ENCODE measurements around the gene HDAC3. TPM values are rescaled to one million over a fixed set of nuclear protein-coding genes. Genes with fewer than 3 reads are reported as not detected.

Gene HDAC3
- total RNA-seq, 1 experiment from 2014 or later, result 91.9 TPM

GRCh38 chr5:141637123-141637766, 596 bp upstream of the HDAC3 start:
- peaks cover 42% of the 10 kb centered on the region for H3K79me2 ChIP-seq (ENCODE audit: insufficient read depth, low read length)
- ChIA-PET CTCF (interaction anchor here (1.0 to 3.5 kb wide), 7 partner anchors 18 to 324 kb away, joined by 3 to 35 read pairs (median 5); partner anchors contain the start of genes DIAPH1 and PCDHGA10), RAD21 (ENCODE audit: low non-redundant PET in 1 of 2, low total read pairs in 2 of 2, uncharacterized antibody in 2 of 2, unreplicated experiment in 2 of 2) (interaction anchor here (0.6 to 1.8 kb wide), 3 partner anchors 19 to 45 kb away, joined by 3 to 9 read pairs (median 4); partner anchors contain the start of gene DIAPH1 (in 2 of the 2)), POLR2A (interaction anchor here (0.5 to 2.0 kb wide), 6 partner anchors 12 to 73 kb away, joined by 3 to 14 read pairs (median 6); partner anchors contain the start of genes DIAPH1 and FCHSD1)
- no peaks in the 10 kb centered on the region for H3K9me3 ChIP-seq (ENCODE audit: control insufficient read depth in 1 of 2, insufficient read depth in 1 of 2, low read depth in 1 of 2, low read length in 2 of 2)
- peak overlapping the region; percentile 98 for H3K4me2 ChIP-seq (ENCODE audit: low read length)
- BruUV-seq (replicated peaks), result TSS peak; percentile 40
- H3K36me3 ChIP-seq (ENCODE audit: control insufficient read depth in 1 of 2, insufficient read depth in 2 of 2, low read length in 2 of 2), result peaks cover 4 to 5% of the 10 kb centered on the region in 2 experiments; a peak in 1 of 4 replicates
- ATAC-seq (peak; percentile 58), DNase-seq (ENCODE audit: low read depth, low spot score) (no peak)
- intact Hi-C loops (cut with micrococcal nuclease), result no loop called here
- no peaks in the 10 kb centered on the region for H3K9me2 ChIP-seq (ENCODE audit: insufficient read depth)
- H3K9ac ChIP-seq (ENCODE audit: low read length), result peak overlapping the region; percentile 76
- no peak for TF ChIP-seq TCF7L2 (IDR thresholded peaks at IDR 0.05; ENCODE audit: borderline replicate concordance, extremely low read depth, insufficient read depth, insufficient read length)
- no peak for TF ChIP-seq EGR1 (IDR thresholded peaks at IDR 0.05; ENCODE audit: low read depth)
- TF ChIP-seq REST (IDR thresholded peaks at IDR 0.05; ENCODE audit: low read depth), result no peak
- TF ChIP-seq ZNF274 (IDR thresholded peaks at IDR 0.05; ENCODE audit: low read depth, low read length), result no peak
- no peak for TF ChIP-seq FOSL1 (IDR thresholded peaks at IDR 0.05; ENCODE audit: low read depth)
- no peak for TF ChIP-seq ELF1 (IDR thresholded peaks at IDR 0.05; ENCODE audit: borderline replicate concordance, low read depth)
- no peak for TF ChIP-seq SIN3A (IDR thresholded peaks at IDR 0.05; ENCODE audit: low read depth)
- TF ChIP-seq POLR2AphosphoS5 (IDR thresholded peaks at IDR 0.05; ENCODE audit: low read depth, low read length), result no peak
- no peak for TF ChIP-seq EZH2 (IDR thresholded peaks at IDR 0.05)
- TF ChIP-seq ATF3 (IDR thresholded peaks at IDR 0.05), result no peak
- TF ChIP-seq SRF (IDR thresholded peaks at IDR 0.05; ENCODE audit: low read depth), result no peak
- no peaks in the 10 kb centered on the region for H4K20me1 ChIP-seq (ENCODE audit: insufficient read depth)
- H3K27me3 ChIP-seq (ENCODE audit: insufficient read depth, low read length), result no peaks in the 10 kb centered on the region
- no peak overlapping the region for H2AFZ ChIP-seq (ENCODE audit: low read depth, low read length, poor library complexity, severe bottlenecking)
- H3K27ac ChIP-seq (ENCODE audit: low read depth, low read length), result peak overlapping the region; percentile 62
- peak overlapping the region; percentile 78 to 96 for H3K4me3 ChIP-seq (replicated peaks in 1 of 2; ENCODE audit: low read depth in 1 of 2, low read length in 2 of 2)
- peaks cover 10 to 36% of the 10 kb centered on the region in 2 experiments for H3K4me1 ChIP-seq (ENCODE audit: control insufficient read depth in 1 of 2, insufficient read depth in 2 of 2, low read length in 2 of 2)
